CD4-positive, alpha-beta T cell (primary cell): ENCODE measurements around the gene ANXA6. TPM values are rescaled to one million over a fixed set of nuclear protein-coding genes. Genes with fewer than 3 reads are reported as not detected.
A peak's percentile ranks its signal among the peaks of the same experiment; 100 is the strongest.

Experiments
- ATAC-seq: fragments of 200-7000 bp; cut with Tn5 transposase; one replicate; pipeline ENCODE4 v1.10.0; 2022; ENCODE audit warnings: mild to moderate bottlenecking; ENCODE audit not compliant: poor library complexity
- CTCF ChIA-PET: fragments of 350-600 bp; sonication (Branson Sonifier 250); formaldehyde crosslinking; loops from one replicate; lab custom pipeline; 2021; ENCODE audit warnings: antibody characterized with exemption, inconsistent platforms; lab: Charles Lee
- POLR2A ChIA-PET: fragments of 350-600 bp; sonication (Branson Sonifier 250); formaldehyde crosslinking; loops from one replicate; lab custom pipeline; 2021; ENCODE audit warnings: antibody characterized with exemption, inconsistent platforms; lab: Charles Lee
- DNase-seq, 14 experiments: peaks; one replicate each; pipeline ENCODE4 v3.0.0-alpha.2; 2013 to 2020; ENCODE audit warnings: mixed read lengths in 2 of 14
- H3K27ac ChIP-seq, 2 donors: one replicate each; pipeline versions ENCODE4 v1.5.1 to v1.7.0; 2013; ENCODE audit warnings: low read length in 2 of 2, low read depth in 1 of 2, mild to moderate bottlenecking in 1 of 2
- H3K27me3 ChIP-seq, 2 experiments: 1 replicate in 1 of 2; 2 replicates in 1 of 2; pipeline versions ENCODE4 v1.6.1 to v1.7.0; 2013; ENCODE audit warnings: low read length in 2 of 2, control low read depth in 1 of 2, mild to moderate bottlenecking in 1 of 2, moderate library complexity in 1 of 2; ENCODE audit not compliant: insufficient read depth in 2 of 2, control insufficient read depth in 1 of 2
- H3K36me3 ChIP-seq: one replicate; pipeline ENCODE4 v1.6.1; 2013; ENCODE audit warnings: low read length, control low read depth; ENCODE audit not compliant: insufficient read depth
- H3K4me1 ChIP-seq: one replicate; pipeline ENCODE4 v1.6.1; 2013; ENCODE audit warnings: low read length, control low read depth; ENCODE audit not compliant: insufficient read depth
- H3K4me3 ChIP-seq: one replicate; pipeline ENCODE4 v1.5.1; 2013; ENCODE audit warnings: mild to moderate bottlenecking, low read length, moderate library complexity
- H3K9me3 ChIP-seq, 2 experiments: 1 replicate in 1 of 2; 2 replicates in 1 of 2; pipeline versions ENCODE4 v1.6.1 to v1.7.0; 2013; ENCODE audit warnings: low read length in 2 of 2, mild to moderate bottlenecking in 2 of 2, control low read depth in 1 of 2, moderate library complexity in 1 of 2; ENCODE audit not compliant: control insufficient read depth in 1 of 2, insufficient read depth in 1 of 2
- H3K27ac Mint-ChIP-seq: one replicate; pipeline ENCODE4 v1.8.0; 2020; ENCODE audit warnings: mixed read lengths
- H3K27me3 Mint-ChIP-seq: one replicate; pipeline ENCODE4 v1.8.0; 2021; ENCODE audit warnings: mixed read lengths
- H3K36me3 Mint-ChIP-seq: one replicate; pipeline ENCODE4 v1.8.0; 2021; ENCODE audit warnings: low read depth, mixed read lengths
- H3K4me1 Mint-ChIP-seq: one replicate; pipeline ENCODE4 v1.8.0; 2021; ENCODE audit warnings: low read depth, mixed read lengths
- H3K4me3 Mint-ChIP-seq: one replicate; pipeline ENCODE4 v1.8.0; 2020; ENCODE audit warnings: mild to moderate bottlenecking, mixed read lengths
- H3K9me3 Mint-ChIP-seq: one replicate; pipeline ENCODE4 v1.8.0; 2020; ENCODE audit warnings: mixed read lengths
- intact Hi-C, 2 experiments: fragments of 100-400 bp; cut with DNase I in 1 of 2; cut with micrococcal nuclease in 1 of 2; formaldehyde crosslinking; loops; one replicate each; pipeline versions ENCODE4 v1.15.1 to v1.9.0; 2023 to 2025; cut with DNase I, micrococcal nuclease
- total RNA-seq, 174 experiments: library from RNA in 2 of 174; stranded (reverse) in 2 of 174; gene quantifications; one replicate each; pipeline ENCODE4 v1.2.3 and lab custom pipeline; 2021 to 2026
- TF ChIP-seq, protein P1 (sequence below): fragments of 200-600 bp; IDR thresholded peaks from one replicate; pipeline ENCODE4 v1.8.0; 2022; ENCODE audit warnings: antibody characterized with exemption, mild to moderate bottlenecking

Gene ANXA6
- total RNA-seq, 2 experiments from 2014 or later: 108 to 130 TPM

DNA sequence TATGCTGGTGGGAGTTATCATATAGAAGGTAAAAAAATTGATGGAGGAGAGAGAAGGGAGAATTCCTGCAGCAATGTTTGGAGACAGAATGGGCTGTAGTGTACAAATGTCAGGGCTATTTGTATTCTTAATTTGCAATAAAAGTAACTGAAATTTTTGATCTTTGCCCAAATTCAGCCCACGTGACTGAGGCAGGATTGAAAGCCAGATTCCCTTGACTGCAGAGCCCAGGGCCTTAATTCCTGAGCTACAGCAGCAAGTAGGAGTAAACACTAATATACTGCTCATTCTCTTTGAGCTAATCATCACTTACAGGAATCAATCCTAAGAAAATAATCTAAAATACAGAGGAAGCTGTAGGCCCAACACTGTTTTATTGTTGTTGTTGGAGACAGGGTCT, 5.2 kb upstream of the ANXA6 start:
- no peak overlapping the region for H3K27ac Mint-ChIP-seq
- intact Hi-C loops: no loop called here

DNA sequence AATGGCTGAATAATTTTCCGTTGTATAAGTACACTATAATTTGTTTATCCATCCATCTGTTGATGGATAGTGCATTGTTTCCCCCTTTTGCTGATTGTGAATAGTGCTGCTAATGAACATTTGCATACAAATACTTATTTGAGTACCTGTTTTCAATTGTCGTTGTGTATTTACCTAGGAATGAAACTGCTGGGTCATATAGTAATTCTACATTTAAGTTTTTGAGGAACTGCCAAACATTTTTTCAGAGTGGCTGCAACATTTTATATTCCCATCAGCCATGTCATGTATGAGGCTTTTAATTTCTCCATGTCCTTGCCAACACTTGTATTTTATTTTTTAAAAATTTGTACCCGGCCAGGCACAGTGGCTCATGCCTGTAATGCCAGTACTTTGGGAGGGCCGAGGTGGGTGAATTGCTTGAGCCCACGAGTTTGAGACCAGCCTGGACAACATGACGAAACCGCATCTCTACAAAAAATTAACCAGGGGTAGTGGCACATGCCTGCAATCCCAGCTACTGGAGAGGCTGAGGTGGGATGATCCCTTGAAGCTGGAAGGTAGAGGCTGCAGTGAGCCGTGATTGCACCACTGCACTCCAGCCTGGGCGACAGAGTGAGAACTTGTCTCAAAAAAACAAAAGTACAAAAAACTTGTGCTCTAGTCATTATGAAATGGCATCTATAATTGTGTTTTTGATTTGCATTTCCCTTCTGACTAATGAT, 2.2 kb upstream of the ANXA6 start:
- intact Hi-C loops: loop anchor here (2.0 to 5.0 kb wide), 3 partner anchors 17 to 92 kb away; partner anchors contain the start of gene GM2A (in 1 of the 2)
- TF ChIP-seq, protein P1, sequence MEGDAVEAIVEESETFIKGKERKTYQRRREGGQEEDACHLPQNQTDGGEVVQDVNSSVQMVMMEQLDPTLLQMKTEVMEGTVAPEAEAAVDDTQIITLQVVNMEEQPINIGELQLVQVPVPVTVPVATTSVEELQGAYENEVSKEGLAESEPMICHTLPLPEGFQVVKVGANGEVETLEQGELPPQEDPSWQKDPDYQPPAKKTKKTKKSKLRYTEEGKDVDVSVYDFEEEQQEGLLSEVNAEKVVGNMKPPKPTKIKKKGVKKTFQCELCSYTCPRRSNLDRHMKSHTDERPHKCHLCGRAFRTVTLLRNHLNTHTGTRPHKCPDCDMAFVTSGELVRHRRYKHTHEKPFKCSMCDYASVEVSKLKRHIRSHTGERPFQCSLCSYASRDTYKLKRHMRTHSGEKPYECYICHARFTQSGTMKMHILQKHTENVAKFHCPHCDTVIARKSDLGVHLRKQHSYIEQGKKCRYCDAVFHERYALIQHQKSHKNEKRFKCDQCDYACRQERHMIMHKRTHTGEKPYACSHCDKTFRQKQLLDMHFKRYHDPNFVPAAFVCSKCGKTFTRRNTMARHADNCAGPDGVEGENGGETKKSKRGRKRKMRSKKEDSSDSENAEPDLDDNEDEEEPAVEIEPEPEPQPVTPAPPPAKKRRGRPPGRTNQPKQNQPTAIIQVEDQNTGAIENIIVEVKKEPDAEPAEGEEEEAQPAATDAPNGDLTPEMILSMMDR: no peak
- H3K9me3 ChIP-seq: no peaks in the 10 kb centered on the region
- Mint-ChIP-seq H3K36me3 (peaks cover 16% of the 10 kb centered on the region), H3K4me1 (peaks cover 69% of the 10 kb centered on the region), H3K27ac (peak overlapping the region; percentile 91), H3K4me3 (peak overlapping the region; percentile 62), H3K27me3 (no peaks in the 10 kb centered on the region), H3K9me3 (no peaks in the 10 kb centered on the region)
- H3K4me1 ChIP-seq: peaks cover 40% of the 10 kb centered on the region
- no peaks in the 10 kb centered on the region for H3K36me3 ChIP-seq
- DNase-seq: no peak
- POLR2A ChIA-PET: no interaction called here
- ATAC-seq: no peak
- no peak overlapping the region for H3K4me3 ChIP-seq
- CTCF ChIA-PET: no interaction called here
- H3K27me3 ChIP-seq: no peaks in the 10 kb centered on the region
- no peak overlapping the region for H3K27ac ChIP-seq

More for the DNA sequence above, 5.2 kb upstream of the ANXA6 start:
- H3K4me1 ChIP-seq: peaks cover 28% of the 10 kb centered on the region
- no peak overlapping the region for H3K27ac ChIP-seq
- Mint-ChIP-seq H3K27me3 (no peaks in the 10 kb centered on the region), H3K36me3 (no peaks in the 10 kb centered on the region), H3K9me3 (no peaks in the 10 kb centered on the region), H3K4me3 (no peak overlapping the region), H3K4me1 (peaks cover 48% of the 10 kb centered on the region)
- H3K36me3 ChIP-seq: no peaks in the 10 kb centered on the region
- ATAC-seq: no peak
- no peak for DNase-seq
- H3K4me3 ChIP-seq: no peak overlapping the region
- CTCF ChIA-PET: interaction anchor here (1.1 to 11.2 kb wide), 6 partner anchors 12 to 111 kb away, joined by 3 to 151 read pairs (median 12); no protein-coding TSS in a partner anchor
- POLR2A ChIA-PET: interaction anchor here (1.1 to 4.2 kb wide), 3 partner anchors 12 to 35 kb away, joined by 4 to 97 read pairs (median 4); no protein-coding TSS in a partner anchor
- no peaks in the 10 kb centered on the region for H3K27me3 ChIP-seq
- TF ChIP-seq, protein P1: no peak
- H3K9me3 ChIP-seq: no peaks in the 10 kb centered on the region

DNA sequence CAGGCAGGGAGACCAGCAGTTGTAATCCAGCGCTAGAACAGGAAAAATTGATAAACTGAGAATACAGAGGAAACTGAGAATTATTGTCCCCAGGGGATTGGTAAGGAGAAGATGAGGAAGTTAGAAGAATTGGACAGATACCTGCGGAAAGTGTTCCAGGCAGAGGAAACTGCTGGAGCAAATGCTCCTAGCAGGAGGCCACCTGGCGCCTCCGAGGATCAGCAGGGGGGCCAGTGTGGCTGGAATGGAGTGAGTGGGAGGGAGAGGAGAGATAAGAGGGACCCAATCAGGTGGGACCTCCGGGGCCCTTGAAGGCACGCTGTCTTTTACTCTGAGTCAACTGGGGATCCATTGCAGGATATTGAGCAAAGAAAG, 695 bp upstream of the ANXA6 start:
- no peaks in the 10 kb centered on the region for H3K27me3 Mint-ChIP-seq
- ATAC-seq: no peak
- H3K4me1 ChIP-seq: peaks cover 51% of the 10 kb centered on the region
- ChIA-PET POLR2A (interaction anchor here (0.5 to 6.3 kb wide), 9 partner anchors 10 to 94 kb away, joined by 3 to 71 read pairs (median 7); partner anchors contain the start of genes CCDC69, GM2A and TNIP1), CTCF (interaction anchor here (1.2 to 3.6 kb wide), 3 partner anchors 10 to 81 kb away, joined by 4 to 27 read pairs (median 7); no protein-coding TSS in a partner anchor)
- no peaks in the 10 kb centered on the region for H3K9me3 Mint-ChIP-seq
- no peaks in the 10 kb centered on the region for H3K27me3 ChIP-seq
- intact Hi-C loops: loop anchor here (2.0 to 5.0 kb wide), 3 partner anchors 15 to 94 kb away; partner anchors contain the start of gene GM2A (in 1 of the 2)
- peaks cover 29% of the 10 kb centered on the region for H3K36me3 Mint-ChIP-seq
- no peaks in the 10 kb centered on the region for H3K9me3 ChIP-seq
- H3K4me1 Mint-ChIP-seq: peaks cover 72% of the 10 kb centered on the region
- peak overlapping the region; percentile 89 for H3K27ac ChIP-seq
- TF ChIP-seq, protein P1: no peak
- peak overlapping the region; percentile 91 for H3K27ac Mint-ChIP-seq
- H3K4me3 Mint-ChIP-seq: peak overlapping the region; percentile 99
- H3K36me3 ChIP-seq: peaks cover 11% of the 10 kb centered on the region
- H3K4me3 ChIP-seq: peak overlapping the region; percentile 99
- peak in 1 of 14 experiments; percentile 28 for DNase-seq
